Prostate gland (tissue), 2 donors: Measurements from ENCODE around the gene GOLGA5.

ENCODE experiments used
- CTCF ChIP-seq, 4 experiments: fragments of 200-600 bp in 2 of 4; fragments of 450-650 bp in 2 of 4; sonication (generic) in 2 of 4; IDR thresholded peaks; 1 replicate in 3 of 4; 2 replicates in 1 of 4; pipeline ENCODE4 v1.5.1; 2016 to 2019; ENCODE audit warnings: antibody characterized with exemption in 4 of 4, mild to moderate bottlenecking in 2 of 4, moderate library complexity in 2 of 4
- POLR2A ChIP-seq: fragments of 450-650 bp; IDR thresholded peaks from one replicate; pipeline ENCODE4 v1.6.1; 2016; ENCODE audit warnings: antibody characterized with exemption, mild to moderate bottlenecking
- POLR2AphosphoS5 ChIP-seq: sonication (generic); formaldehyde crosslinking; IDR thresholded peaks from one replicate; pipeline ENCODE4 v1.6.1; 2017; ENCODE audit warnings: antibody characterized with exemption

GRCh38 chr14:92801917-92802316 lies 7.8 kb downstream of the GOLGA5 start:
- TF ChIP-seq POLR2AphosphoS5 (no peak), CTCF (IDR thresholded peaks at IDR 0.05) (no peak), POLR2A (no peak)
